HG03196 (cell line): ENCODE measurements around the gene UBE2G2.

Experiments used
- ATAC-seq: cut with Tn5 transposase; IDR thresholded peaks from one replicate; pipeline ENCODE4 v1.9.1; 2021; ENCODE audit not compliant: unreplicated experiment

Gene UBE2G2

DNA sequence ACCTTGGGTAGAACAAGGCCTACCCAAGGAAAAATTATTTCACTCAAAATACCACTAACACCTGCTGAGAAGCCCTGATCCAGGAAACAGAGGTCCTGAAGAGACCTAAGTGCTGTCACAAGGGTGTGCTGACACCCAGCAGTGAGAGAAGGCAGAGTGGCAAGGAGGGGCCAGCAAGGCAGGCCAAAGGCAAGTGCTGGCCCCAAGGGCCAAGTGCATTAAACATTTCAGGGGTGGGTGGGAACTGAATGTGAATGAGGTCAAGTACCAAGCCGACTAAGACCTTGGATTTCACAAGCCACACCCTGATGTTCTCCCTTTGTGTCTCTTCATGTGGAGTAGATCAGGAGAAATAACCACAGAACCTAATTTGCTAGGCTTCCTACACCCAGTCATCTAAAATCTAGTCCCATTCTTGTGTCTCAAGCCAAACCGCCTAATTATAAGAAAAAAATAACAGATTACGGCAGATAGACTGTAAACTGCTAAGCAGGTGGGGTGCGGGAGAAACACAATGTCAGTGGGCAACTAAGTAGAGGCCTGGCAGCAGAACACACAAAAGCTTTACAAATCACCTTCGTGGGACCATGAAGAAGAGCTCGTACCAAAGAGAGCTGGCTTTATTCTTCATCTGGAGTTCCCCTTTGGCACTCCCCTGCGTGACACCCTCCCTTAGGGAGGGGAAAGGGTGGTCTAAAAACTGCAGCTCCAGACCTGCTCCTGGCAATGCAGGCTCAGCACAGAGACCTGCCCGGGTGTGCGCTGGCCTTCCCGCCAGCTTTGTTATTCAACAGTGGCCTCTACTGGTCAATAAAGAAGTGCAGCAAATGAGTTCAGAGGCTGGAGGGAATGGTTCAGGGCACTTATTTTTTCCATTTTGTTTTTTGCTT lies 8.7 kb downstream of the UBE2G2 start:
- ATAC-seq, result no peak

DNA sequence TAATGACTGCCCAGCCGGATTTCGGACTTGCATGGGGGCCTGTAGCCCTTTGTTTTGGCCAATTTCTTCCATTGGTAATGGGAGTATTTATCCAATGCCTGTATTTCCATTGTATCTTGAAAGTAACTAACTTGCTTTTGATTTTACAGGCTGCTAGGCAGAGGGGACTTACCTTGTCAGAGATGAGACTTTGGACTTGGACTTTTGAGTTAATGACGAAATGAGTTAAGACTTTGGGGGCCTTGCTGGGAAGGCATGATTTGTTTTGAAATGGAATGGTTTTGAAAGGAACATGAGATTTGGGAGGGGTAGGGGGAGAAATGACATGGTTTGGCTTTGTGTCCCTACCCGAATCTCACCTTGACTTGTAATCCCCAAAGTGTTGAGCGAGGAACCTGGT lies 9.6 kb downstream of the UBE2G2 start:
- no peak for ATAC-seq

DNA sequence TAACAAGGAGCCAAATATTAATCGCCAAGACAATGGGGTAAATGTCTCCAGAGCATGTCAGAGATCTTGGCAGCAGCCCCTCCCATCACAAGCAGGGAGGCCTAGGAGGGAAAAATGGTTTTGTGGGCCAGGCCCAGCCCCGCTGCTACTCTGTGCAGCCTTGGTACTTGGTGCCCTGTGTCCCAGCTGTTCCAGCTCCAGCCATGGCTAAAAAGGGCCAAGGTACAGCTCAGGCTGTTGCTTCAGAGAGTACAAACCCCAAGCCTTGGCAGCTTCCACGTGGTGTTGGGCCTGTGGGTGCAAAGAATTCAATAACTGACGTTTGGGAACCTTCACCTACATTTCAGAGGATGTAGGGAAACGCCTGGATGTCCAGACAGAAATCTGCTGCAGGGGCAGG lies 10.4 kb downstream of the UBE2G2 start:
- no peak for ATAC-seq

DNA sequence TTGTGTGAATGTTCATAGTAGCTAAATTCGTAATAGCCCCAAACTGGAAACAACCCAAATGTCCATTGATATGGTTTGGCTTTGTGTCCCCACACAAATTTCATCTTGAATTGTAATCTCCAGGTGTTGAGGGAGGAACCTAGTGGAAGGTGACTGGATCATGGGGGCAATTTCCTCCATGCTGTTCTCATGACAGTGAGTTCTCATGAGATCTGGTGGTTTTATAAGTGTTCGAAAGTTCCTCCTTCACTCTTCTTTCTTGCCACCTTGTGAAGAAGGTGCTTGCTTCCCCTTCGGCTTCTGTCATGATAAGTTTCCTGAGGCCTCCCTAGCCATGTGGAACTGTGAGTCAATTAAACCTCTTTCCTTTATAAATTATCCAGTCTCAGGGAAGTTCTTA lies 11.3 kb downstream of the UBE2G2 start:
- ATAC-seq, result no peak

DNA sequence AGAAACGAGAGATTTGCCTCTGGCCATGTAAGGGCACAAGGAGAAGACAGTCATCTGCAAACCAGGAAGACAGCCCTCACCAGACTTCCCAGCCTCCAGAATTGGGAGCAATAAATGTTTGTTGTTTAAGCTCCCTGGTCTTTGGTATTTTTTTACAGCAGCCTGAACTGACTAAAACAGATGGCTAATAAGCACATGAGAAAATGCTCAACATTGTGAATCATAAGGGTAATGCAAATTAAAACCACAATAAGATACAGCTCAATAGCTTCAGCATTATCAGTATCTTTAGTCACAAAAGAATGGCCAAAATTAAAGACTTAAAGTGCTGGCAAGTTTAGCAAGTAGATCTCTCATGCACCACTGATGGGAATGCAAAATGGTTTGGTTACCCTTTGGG lies 11.7 kb downstream of the UBE2G2 start:
- ATAC-seq, result no peak

- no peak for ATAC-seq
These were observed 15.8 kb downstream of the UBE2G2 start for GRCh38 chr21:44785620-44786335.

GRCh38 chr21:44784810-44785209 lies 16.8 kb downstream of the UBE2G2 start:
- ATAC-seq, result no peak

GRCh38 chr21:44783020-44783696 lies 18.5 kb downstream of the UBE2G2 start:
- ATAC-seq, result no peak

- ATAC-seq, result no peak
These were observed 20.7 kb downstream of the UBE2G2 start for GRCh38 chr21:44780767-44781459.

GRCh38 chr21:44780137-44780502 lies 21.5 kb downstream of the UBE2G2 start:
- no peak for ATAC-seq

- ATAC-seq, result no peak
These were observed 22.0 kb downstream of the UBE2G2 start for GRCh38 chr21:44779417-44780136.

- ATAC-seq, result no peak
These were observed 22.6 kb downstream of the UBE2G2 start for GRCh38 chr21:44778983-44779382.

GRCh38 chr21:44778499-44778911 lies 23.1 kb downstream of the UBE2G2 start:
- no peak for ATAC-seq

GRCh38 chr21:44778094-44778493 lies 23.5 kb downstream of the UBE2G2 start:
- no peak for ATAC-seq

DNA sequence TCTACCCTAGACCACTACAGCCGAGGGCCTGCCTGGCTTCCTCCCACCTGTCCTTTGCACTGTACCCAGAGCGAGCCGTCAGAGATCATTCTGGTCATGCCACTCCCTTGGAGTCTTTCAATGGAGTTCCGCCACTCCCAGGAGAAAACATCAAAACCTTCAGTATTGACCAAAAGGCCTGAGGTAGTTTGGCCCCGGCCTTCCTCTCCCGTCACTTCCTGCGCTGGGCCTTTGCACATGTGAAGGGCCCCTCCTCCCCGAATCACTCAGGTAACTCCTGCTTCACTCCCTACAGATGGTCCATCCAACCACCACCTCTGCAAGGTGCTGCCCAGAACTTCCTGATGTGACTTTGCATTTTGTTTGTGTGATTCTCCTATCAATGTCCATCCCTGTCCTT lies 26.6 kb downstream of the UBE2G2 start:
- ATAC-seq, result no peak

DNA sequence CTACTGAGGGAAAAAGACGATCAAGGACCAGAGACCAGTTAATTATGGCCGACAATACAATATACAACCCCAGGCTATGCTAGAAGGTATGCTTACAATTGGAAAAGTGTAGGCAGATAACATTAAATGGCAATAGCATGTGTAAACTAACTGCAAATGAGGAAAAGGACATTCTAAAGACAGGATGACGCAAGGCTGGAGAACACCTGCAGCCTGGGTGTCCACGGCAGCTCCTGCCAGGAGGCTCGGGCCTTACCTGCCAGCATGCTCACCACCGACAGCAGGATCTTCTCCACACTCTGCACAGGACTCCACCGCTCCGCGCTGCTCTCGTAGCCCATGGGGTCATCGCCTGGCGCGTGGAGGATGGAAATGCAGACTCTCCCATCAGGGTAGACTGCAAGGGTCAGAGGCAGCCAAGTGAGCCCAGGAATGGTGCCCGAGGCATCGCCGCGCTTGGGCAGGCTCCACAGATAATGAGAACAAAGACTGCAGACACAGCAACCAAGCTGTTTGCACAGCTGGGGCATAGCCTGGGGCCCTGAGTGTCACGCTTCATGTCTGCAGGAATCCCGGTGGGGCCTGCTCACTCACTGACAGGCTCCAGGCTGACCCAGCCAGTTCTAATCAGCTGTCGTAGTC lies 28.2 kb downstream of the UBE2G2 start:
- no peak for ATAC-seq

GRCh38 chr21:44771896-44772525 lies 29.6 kb downstream of the UBE2G2 start:
- no peak for ATAC-seq

GRCh38 chr21:44767834-44768831 lies 33.5 kb downstream of the UBE2G2 start:
- no peak for ATAC-seq
